T-helper 17 cell (primary cell): ENCODE results near the gene ITGB8. TPM values are rescaled to one million over a fixed set of nuclear protein-coding genes. Genes with fewer than 3 reads are reported as not detected.

Experiments used
- ATAC-seq: fragments of 150-1000 bp; cut with Tn5 transposase; 2 replicates; pipeline ENCODE4 v1.10.0; 2021; ENCODE audit warnings: mild to moderate bottlenecking, moderate library complexity
- DNase-seq, 3 donors: peaks; one replicate each; pipeline versions ENCODE4 v3.0.0 to v3.0.0-alpha.2; 2020 to 2021
- H3K9me3 ChIP-seq: one replicate; pipeline ENCODE4 v1.7.0; 2013; ENCODE audit warnings: low read length, mild to moderate bottlenecking; ENCODE audit not compliant: control insufficient read depth, poor library complexity, severe bottlenecking
- H3K27ac Mint-ChIP-seq: one replicate; pipeline ENCODE4 v1.8.0; 2022; ENCODE audit warnings: mild to moderate bottlenecking, moderate library complexity, mixed read lengths
- H3K27me3 Mint-ChIP-seq: one replicate; pipeline ENCODE4 v1.8.0; 2022; ENCODE audit warnings: mixed read lengths
- H3K36me3 Mint-ChIP-seq: one replicate; pipeline ENCODE4 v1.8.0; 2022; ENCODE audit warnings: low read depth, mixed read lengths
- H3K4me1 Mint-ChIP-seq: one replicate; pipeline ENCODE4 v1.8.0; 2022; ENCODE audit warnings: mild to moderate bottlenecking, mixed read lengths
- H3K4me3 Mint-ChIP-seq: one replicate; pipeline ENCODE4 v1.8.0; 2022; ENCODE audit warnings: mild to moderate bottlenecking, moderate library complexity, mixed read lengths
- total RNA-seq, 4 donors: library from RNA in 2 of 4; stranded (reverse) in 2 of 4; gene quantifications; one replicate each; pipeline ENCODE4 v1.2.3 and lab custom pipeline; 2022 to 2026

Gene ITGB8
- total RNA-seq, 2 donors from 2014 or later, result 0.23 to 0.37 TPM

DNA sequence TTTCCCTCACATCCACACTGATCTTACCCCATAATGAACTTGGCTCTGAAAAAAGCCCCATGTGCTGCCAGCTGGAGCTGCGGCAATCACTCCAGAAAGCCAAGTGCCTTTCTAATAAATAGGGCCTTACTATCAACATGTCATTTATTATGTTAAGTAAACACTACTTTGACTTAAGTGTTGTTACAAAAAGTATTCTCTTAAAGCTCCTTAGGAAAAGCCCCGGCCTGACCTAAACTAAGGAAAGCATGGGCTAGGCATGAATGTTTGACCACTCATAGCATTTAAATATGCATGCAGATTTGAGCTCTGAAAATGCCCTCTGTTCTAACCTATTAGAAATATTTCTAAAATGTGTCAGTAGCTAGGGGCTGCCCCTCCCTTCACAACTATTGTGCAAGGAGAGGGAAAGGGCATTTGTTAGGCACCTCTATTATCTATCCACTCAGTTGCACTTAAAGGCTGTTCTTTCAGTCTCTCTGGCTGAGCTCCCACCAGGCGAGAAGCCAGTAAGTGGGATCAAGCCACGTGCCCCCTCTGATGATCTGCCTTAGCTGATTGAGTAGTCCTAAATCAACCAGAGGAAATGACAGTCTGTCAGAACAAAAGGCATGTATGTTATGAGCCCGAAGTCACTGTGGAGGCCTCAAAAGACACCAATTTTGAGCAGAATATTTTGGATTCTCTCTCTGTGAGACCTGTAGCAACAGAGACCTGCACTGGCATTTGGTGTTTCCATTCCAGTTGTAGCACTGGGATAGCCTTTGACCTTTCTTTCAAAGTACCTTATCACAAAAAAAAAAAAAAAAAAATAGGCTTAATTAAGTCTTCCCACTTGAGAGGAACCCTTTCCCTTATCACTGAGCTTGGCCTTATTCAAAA lies 77.1 kb downstream of the ITGB8 start:
- Mint-ChIP-seq H3K36me3 (no peaks in the 10 kb centered on the region), H3K27me3 (no peaks in the 10 kb centered on the region), H3K27ac (no peak overlapping the region), H3K4me3 (no peak overlapping the region), H3K4me1 (no peaks in the 10 kb centered on the region)
- no peaks in the 10 kb centered on the region for H3K9me3 ChIP-seq
- no peak for ATAC-seq
- no peak for DNase-seq

DNA sequence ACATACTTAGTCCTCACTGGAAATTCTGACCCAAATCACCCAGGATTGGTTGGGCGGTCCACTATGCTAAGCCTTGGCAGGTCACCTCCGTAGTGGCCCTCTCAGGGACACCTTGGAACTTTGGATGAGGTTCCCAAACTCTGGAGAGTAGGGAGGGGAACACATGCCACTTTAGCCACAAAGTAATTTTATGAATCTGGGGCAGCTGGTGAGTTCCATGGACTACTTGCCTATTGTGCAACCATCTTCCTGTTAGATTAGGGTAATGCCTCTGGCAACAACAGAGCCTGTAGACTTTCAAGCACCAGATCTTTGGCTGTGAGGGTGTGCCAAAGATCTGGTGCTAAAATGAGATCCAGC lies 77.7 kb downstream of the ITGB8 start:
- H3K27ac Mint-ChIP-seq, result no peak overlapping the region
- no peaks in the 10 kb centered on the region for H3K4me1 Mint-ChIP-seq
- H3K36me3 Mint-ChIP-seq, result no peaks in the 10 kb centered on the region
- H3K9me3 ChIP-seq, result no peaks in the 10 kb centered on the region
- DNase-seq (no peak), ATAC-seq (no peak)
- H3K4me3 Mint-ChIP-seq, result no peak overlapping the region
- H3K27me3 Mint-ChIP-seq, result no peaks in the 10 kb centered on the region

DNA sequence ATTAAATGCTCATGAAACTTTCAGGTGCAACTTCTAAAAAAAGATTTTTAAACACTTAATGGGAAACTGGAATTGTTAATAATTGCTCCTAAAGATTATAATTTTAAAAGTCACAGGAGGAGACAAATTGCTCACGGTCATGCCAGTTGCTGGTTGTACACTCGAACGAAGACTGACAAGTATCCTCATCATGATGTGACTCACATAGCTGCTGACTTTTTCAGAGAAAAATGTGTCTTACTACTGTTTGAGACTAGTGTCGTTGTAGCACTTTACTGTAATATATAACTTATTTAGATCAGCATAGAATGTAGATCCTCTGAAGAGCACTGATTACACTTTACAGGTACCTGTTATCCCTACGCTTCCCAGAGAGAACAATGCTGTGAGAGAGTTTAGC lies 79.3 kb downstream of the ITGB8 start:
- Mint-ChIP-seq H3K4me3 (no peak overlapping the region), H3K4me1 (no peaks in the 10 kb centered on the region), H3K36me3 (no peaks in the 10 kb centered on the region), H3K27me3 (no peaks in the 10 kb centered on the region), H3K27ac (no peak overlapping the region)
- no peaks in the 10 kb centered on the region for H3K9me3 ChIP-seq
- no peak for ATAC-seq
- no peak for DNase-seq

DNA sequence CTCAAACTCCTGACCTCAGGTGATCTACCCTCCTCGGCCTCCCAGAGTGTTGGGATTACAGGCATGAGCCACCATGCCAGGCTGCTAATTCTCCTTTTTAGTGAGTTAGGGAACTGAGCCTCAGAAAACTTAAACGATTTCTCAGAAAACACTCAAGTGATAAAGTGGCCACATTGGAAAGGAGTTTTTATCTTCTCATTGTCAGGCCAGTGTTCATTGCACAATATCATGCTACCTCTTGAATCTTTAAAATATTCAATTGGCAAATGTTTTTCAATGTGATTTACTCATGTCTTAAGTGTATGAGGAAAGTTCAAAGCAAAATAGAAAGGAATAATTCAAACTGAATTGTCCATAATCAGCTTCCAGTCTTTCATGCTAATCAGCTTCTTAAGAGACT lies 80.7 kb downstream of the ITGB8 start:
- Mint-ChIP-seq H3K36me3 (no peaks in the 10 kb centered on the region), H3K27ac (no peak overlapping the region), H3K27me3 (no peaks in the 10 kb centered on the region), H3K4me3 (no peak overlapping the region), H3K4me1 (no peaks in the 10 kb centered on the region)
- DNase-seq (no peak), ATAC-seq (no peak)
- no peaks in the 10 kb centered on the region for H3K9me3 ChIP-seq

DNA sequence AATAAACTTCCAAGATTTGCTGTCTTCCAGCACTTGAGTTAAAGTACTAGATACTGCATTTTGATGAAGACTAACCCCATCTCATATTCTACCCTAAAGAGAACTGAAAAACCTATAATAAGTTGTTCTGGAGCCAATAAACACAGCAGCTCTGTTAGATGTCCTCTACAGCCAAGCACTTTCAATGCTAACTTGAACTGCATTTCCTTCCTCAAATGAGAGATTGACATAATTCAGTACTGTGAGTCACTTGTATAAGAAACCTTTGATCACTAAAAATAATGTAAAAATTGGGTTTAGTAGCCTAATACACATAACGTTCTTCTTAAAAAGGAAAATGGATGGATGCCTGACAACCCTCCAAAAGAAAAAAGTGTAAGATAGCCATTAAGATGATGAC lies 81.3 kb downstream of the ITGB8 start:
- no peaks in the 10 kb centered on the region for H3K27me3 Mint-ChIP-seq
- H3K36me3 Mint-ChIP-seq, result no peaks in the 10 kb centered on the region
- H3K4me1 Mint-ChIP-seq, result no peaks in the 10 kb centered on the region
- DNase-seq (no peak), ATAC-seq (no peak)
- H3K4me3 Mint-ChIP-seq, result no peak overlapping the region
- H3K27ac Mint-ChIP-seq, result no peak overlapping the region
- H3K9me3 ChIP-seq, result no peaks in the 10 kb centered on the region

DNA sequence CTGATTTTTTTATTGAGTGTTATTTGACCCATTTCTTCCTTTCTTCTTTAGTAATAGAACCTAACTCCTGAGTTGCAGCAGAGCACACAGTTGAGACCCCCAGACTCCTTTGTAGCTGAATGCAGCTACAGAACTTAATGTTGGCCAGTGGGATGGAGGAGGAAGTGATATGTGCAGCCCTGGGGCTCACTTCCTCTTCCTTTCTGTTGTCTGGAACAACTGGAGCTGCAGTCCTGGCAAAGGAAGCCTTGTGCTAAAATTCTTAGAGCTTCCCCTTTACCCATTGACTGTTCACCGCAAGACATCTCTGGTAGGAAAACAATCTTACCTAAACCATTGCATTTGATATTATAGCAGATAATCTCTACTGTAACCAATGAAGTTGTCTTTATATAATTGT lies 86.6 kb downstream of the ITGB8 start:
- H3K4me3 Mint-ChIP-seq, result no peak overlapping the region
- no peaks in the 10 kb centered on the region for H3K9me3 ChIP-seq
- no peaks in the 10 kb centered on the region for H3K27me3 Mint-ChIP-seq
- H3K4me1 Mint-ChIP-seq, result no peaks in the 10 kb centered on the region
- no peak for DNase-seq
- ATAC-seq, result no peak
- no peak overlapping the region for H3K27ac Mint-ChIP-seq
- H3K36me3 Mint-ChIP-seq, result no peaks in the 10 kb centered on the region

DNA sequence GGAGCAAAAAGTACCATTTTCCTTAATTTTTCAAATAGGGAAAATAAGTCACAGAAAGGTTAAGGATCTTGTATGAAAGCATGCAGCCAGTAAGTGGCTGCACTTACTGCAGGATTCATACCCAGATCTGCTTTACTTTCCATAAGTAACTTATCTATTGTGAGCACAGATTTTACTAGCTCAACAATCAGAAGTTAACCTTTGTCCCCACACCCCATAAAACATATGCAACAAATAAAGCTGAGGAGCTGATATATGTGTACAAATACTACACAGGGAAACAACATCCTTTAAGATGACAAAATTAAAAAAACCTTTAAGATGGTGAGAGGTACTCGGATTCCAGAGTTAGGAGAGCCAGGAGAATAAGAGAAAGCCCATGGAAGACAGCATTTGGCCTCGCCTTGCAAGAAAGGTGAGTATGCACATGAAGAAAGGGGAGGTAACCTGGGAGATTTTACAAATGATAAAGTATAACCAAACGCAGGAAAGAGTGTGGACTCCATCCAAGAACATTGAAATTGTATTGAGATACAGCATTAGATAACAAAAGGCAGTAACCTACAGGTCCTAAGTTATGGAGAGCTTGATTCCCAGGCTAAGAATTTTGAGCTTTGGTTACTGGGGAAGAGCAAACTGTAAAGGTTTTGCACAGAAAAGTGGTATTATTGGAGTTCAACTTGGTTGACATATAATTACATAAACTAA lies 87.1 kb downstream of the ITGB8 start:
- no peaks in the 10 kb centered on the region for H3K4me1 Mint-ChIP-seq
- no peak overlapping the region for H3K27ac Mint-ChIP-seq
- ATAC-seq (no peak), DNase-seq (no peak)
- no peaks in the 10 kb centered on the region for H3K9me3 ChIP-seq
- no peaks in the 10 kb centered on the region for H3K27me3 Mint-ChIP-seq
- H3K36me3 Mint-ChIP-seq, result no peaks in the 10 kb centered on the region
- no peak overlapping the region for H3K4me3 Mint-ChIP-seq

DNA sequence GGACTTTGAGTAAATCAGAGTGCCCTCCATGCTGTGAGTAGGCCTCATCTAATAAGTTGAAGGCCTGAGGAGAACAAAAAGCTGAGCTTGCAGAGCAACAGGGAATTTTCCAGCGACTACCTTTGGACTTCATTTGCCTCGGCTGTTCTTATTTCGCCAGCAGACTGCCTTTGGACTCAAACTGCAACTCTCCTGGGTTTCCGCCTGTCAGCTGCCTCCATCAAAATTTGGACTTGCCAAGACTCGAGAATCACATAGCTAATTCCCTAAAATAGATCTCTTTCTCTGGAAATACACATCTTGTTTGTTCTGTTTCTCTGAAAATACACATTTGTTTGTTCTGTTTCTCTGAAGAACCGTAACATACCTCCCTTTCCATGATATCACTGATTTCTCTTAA lies 93.8 kb downstream of the ITGB8 start:
- Mint-ChIP-seq H3K27ac (no peak overlapping the region), H3K27me3 (no peaks in the 10 kb centered on the region), H3K4me3 (no peak overlapping the region), H3K36me3 (no peaks in the 10 kb centered on the region), H3K4me1 (no peaks in the 10 kb centered on the region)
- ATAC-seq (no peak), DNase-seq (no peak)
- H3K9me3 ChIP-seq, result no peaks in the 10 kb centered on the region

DNA sequence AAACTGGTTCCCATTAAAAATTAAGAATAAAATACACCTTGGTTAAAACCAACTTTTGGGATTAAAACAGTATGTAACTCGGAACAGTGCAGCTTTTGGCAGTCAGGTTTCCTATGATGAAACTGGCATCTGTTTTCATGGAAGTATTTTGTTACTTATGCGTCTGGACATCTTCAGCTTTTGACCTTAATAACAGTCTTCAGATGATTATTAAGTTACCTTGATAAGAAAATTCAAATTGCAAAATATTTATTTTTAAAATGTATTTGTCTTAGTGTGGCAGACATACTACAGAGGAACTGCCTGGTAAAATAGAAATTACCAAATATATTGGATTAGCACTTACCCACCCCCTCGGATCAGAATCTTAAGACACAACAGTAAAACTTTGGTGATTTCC lies 100.0 kb downstream of the ITGB8 start:
- DNase-seq, result no peak
- Mint-ChIP-seq H3K27me3 (no peaks in the 10 kb centered on the region), H3K27ac (no peak overlapping the region), H3K4me1 (no peaks in the 10 kb centered on the region), H3K4me3 (no peak overlapping the region), H3K36me3 (no peaks in the 10 kb centered on the region)
- H3K9me3 ChIP-seq, result no peaks in the 10 kb centered on the region
- ATAC-seq, result no peak

DNA sequence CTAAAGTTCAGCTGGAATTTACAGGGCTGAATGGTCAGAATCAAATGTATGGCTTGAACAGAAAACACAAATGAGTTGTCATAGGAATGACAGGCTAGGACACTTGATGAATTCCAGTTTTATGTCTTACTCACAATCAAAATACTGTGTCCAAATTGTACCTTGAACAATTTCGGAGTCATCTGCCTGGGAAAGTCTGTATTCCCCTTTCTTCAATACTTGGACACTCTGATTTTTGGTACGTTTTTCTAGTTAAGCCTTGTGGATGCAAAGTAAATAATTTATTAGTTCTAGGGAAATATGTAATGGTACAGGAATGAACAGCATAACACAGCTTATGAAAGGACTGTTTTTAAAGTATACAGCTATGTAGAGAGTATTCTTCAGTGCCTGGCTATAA lies 100.4 kb downstream of the ITGB8 start:
- Mint-ChIP-seq H3K4me1 (no peaks in the 10 kb centered on the region), H3K4me3 (no peak overlapping the region), H3K36me3 (no peaks in the 10 kb centered on the region), H3K27ac (no peak overlapping the region), H3K27me3 (no peaks in the 10 kb centered on the region)
- no peak for ATAC-seq
- H3K9me3 ChIP-seq, result no peaks in the 10 kb centered on the region
- no peak for DNase-seq

DNA sequence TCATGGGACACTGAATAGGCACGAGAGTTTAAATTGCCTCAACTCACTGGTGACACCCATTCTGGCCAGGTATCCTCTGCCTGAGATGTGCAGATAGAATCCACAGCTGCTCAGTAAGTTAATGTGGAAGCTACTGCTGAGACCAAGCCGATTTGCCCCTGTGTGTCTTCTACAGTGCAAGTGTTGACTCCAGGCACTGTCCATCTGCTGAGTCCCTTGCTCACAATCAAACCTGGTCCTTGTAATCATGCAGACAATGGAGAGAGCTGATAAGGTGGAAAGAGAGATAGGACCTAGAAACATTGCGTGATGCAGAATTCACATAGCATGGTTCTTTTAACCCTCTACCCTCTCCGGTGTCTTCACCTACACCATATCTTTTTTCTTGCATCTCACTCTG lies 101.4 kb downstream of the ITGB8 start:
- Mint-ChIP-seq H3K4me3 (no peak overlapping the region), H3K27ac (no peak overlapping the region), H3K4me1 (no peaks in the 10 kb centered on the region), H3K36me3 (no peaks in the 10 kb centered on the region), H3K27me3 (no peaks in the 10 kb centered on the region)
- DNase-seq (no peak), ATAC-seq (no peak)
- H3K9me3 ChIP-seq, result no peaks in the 10 kb centered on the region

DNA sequence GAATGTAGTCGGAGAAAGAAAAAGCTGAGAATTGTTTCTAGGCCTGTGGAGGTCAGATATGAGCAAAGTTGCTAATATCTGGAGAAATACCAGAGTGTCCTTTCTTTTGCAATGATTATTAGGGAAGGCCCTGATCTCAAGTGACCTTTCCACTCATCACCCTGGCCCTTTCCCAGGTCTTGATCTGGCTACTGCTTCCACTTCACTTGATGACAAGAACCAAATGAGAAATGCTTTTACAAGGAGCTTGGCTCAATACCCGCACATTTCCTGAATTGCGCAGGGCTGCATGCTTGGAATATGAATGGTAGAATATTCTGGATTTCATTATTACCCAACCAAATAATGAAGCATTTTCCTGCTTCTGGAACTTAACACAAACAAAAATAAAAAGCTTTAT lies 104.6 kb downstream of the ITGB8 start:
- no peaks in the 10 kb centered on the region for H3K36me3 Mint-ChIP-seq
- no peaks in the 10 kb centered on the region for H3K4me1 Mint-ChIP-seq
- no peaks in the 10 kb centered on the region for H3K9me3 ChIP-seq
- ATAC-seq, result no peak
- H3K27me3 Mint-ChIP-seq, result no peaks in the 10 kb centered on the region
- no peak for DNase-seq
- H3K4me3 Mint-ChIP-seq, result no peak overlapping the region
- H3K27ac Mint-ChIP-seq, result no peak overlapping the region

DNA sequence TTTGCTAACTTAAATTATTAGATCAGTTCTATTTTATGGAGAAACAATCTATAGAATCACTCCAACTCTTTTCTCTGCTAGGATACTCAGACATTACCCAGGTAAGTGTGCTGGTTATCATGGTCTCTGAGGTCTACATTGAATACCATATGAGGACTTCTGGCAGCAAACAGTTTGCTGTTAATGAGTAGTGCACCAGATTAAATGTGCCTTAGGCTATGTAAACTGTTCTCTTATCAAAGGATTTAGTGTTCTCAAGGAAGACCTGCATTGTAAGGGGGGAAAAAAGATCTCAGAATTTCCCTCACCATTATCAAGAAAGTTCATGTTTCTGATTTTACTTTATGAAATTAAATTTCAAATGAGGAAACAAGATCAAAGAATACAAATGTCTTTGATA lies 107.5 kb downstream of the ITGB8 start:
- DNase-seq (no peak), ATAC-seq (no peak)
- Mint-ChIP-seq H3K4me1 (no peaks in the 10 kb centered on the region), H3K36me3 (no peaks in the 10 kb centered on the region), H3K27me3 (no peaks in the 10 kb centered on the region), H3K4me3 (no peak overlapping the region), H3K27ac (no peak overlapping the region)
- H3K9me3 ChIP-seq, result no peaks in the 10 kb centered on the region
